GM13976 (cell line): ENCODE measurements around the gene YIPF7.

Source experiments
- DNase-seq: peaks from one replicate; pipeline ENCODE4 v3.0.0; 2012; ENCODE audit warnings: low spot score
- CTCF ChIP-seq: IDR thresholded peaks from 2 replicates; pipeline ENCODE4 v1.5.1; 2012; ENCODE audit warnings: borderline replicate concordance, mild to moderate bottlenecking; ENCODE audit not compliant: insufficient read depth; ENCODE audit errors: extremely low read depth, missing control alignments, control extremely low read depth
- in situ Hi-C: fragments of 300-500 bp; cut with MboI; formaldehyde crosslinking; loops from one replicate; pipeline ENCODE4 v1.12.0; 2022; ENCODE audit warnings: low sequenced_read_pairs, mixed read lengths, inconsistent platforms; ENCODE audit not compliant: unreplicated experiment

The YIPF7 gene

GRCh38 chr4:44632733-44633132 is 18.7 kb downstream of the YIPF7 start:
- in situ Hi-C loops = no loop called here
- no peak for DNase-seq
- no peak for TF ChIP-seq CTCF

- in situ Hi-C loops = no loop called here
- no peak for DNase-seq
- TF ChIP-seq CTCF = no peak
Measured at GRCh38 chr4:44632089-44632488, 19.3 kb downstream of the YIPF7 start.

GRCh38 chr4:44629280-44629866 is 22.1 kb downstream of the YIPF7 start:
- DNase-seq = peak; percentile 54
- in situ Hi-C loops = no loop called here
- TF ChIP-seq CTCF = peak; percentile 36

- TF ChIP-seq CTCF = no peak
- no peak for DNase-seq
- in situ Hi-C loops = loop anchor here (25.0 kb wide), 1 partner anchor 1486 kb away; no protein-coding TSS in a partner anchor
Measured at GRCh38 chr4:44623676-44624075, 27.7 kb downstream of the YIPF7 start.

GRCh38 chr4:44616621-44617020 is 34.8 kb downstream of the YIPF7 start:
- no peak for TF ChIP-seq CTCF
- in situ Hi-C loops = loop anchor here (25.0 kb wide), 1 partner anchor 1479 kb away; no protein-coding TSS in a partner anchor

GRCh38 chr4:44583393-44583792 is 68.0 kb downstream of the YIPF7 start:
- in situ Hi-C loops = no loop called here
- peak; percentile 15 for TF ChIP-seq CTCF
- peak; percentile 9 for DNase-seq

More at GRCh38 chr4:44616621-44617020, 34.8 kb downstream of the YIPF7 start:
- DNase-seq = no peak
